ENCODE data around the gene HOXA5.

HOXA5 gene

DNA sequence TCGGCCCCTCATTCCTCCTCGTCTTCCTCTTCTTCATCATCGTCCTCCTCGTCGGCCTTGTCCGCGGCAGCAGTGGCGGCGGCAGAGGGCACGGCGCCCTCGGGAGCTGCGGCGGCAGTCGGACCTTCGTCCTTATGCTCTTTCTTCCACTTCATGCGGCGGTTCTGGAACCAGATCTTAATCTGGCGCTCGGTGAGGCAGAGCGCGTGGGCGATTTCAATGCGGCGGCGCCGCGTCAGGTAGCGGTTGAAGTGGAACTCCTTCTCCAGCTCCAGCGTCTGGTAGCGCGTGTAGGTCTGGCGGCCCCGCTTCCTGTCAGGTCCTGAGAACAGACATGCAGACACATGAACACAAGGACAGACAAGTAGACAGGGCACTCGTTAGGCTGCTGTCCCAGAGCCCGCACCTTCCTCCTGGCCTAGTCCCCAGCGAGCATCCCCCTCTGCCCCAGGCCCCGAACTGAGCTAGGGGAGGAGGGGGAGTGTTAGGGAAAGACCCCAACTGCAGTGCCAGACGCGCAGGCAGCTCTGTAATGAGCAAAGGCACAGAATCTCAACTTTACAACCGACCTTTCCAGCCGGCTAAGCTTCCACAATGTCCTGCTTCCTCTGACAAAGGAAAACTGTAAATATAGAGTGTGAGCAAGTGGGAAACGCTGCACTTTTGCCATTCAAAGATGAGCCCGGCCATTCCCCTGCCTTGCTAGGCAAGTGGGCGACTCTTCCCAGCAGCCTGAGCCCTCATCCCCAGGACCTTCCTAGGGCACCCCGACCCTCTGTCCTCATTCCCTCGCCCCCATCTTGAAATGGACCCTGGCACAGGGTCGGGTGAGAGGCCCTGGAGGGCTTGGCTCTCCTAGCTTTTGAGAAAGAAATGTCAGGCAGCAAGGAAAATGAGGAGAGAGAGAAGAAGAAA is 11.7 kb upstream of the HOXA5 start:
- H3K9ac ChIP-seq = no peak overlapping the region
- no peaks in the 10 kb centered on the region for H3K4me1 ChIP-seq
- no peak overlapping the region for H2AFZ ChIP-seq
- TF ChIP-seq, protein P1, sequence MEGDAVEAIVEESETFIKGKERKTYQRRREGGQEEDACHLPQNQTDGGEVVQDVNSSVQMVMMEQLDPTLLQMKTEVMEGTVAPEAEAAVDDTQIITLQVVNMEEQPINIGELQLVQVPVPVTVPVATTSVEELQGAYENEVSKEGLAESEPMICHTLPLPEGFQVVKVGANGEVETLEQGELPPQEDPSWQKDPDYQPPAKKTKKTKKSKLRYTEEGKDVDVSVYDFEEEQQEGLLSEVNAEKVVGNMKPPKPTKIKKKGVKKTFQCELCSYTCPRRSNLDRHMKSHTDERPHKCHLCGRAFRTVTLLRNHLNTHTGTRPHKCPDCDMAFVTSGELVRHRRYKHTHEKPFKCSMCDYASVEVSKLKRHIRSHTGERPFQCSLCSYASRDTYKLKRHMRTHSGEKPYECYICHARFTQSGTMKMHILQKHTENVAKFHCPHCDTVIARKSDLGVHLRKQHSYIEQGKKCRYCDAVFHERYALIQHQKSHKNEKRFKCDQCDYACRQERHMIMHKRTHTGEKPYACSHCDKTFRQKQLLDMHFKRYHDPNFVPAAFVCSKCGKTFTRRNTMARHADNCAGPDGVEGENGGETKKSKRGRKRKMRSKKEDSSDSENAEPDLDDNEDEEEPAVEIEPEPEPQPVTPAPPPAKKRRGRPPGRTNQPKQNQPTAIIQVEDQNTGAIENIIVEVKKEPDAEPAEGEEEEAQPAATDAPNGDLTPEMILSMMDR (IDR thresholded peaks at IDR 0.05) = no peak
- no peaks in the 10 kb centered on the region for H3K79me2 ChIP-seq
- H3K36me3 ChIP-seq (ENCODE audit: control insufficient read depth, insufficient read depth, low read length) = no peaks in the 10 kb centered on the region
- no peaks in the 10 kb centered on the region for H3K9me3 ChIP-seq (ENCODE audit: control insufficient read depth, low read length)
- H3K27me3 ChIP-seq (ENCODE audit: control insufficient read depth, insufficient read depth, low read length) = peaks cover 32% of the 10 kb centered on the region
- H3K4me3 ChIP-seq (ENCODE audit: low read depth, low read length) = peak overlapping the region; percentile 38
- peak overlapping the region; percentile 65 for H3K4me2 ChIP-seq (ENCODE audit: low read length)
- H3K27ac ChIP-seq = no peak overlapping the region

DNA sequence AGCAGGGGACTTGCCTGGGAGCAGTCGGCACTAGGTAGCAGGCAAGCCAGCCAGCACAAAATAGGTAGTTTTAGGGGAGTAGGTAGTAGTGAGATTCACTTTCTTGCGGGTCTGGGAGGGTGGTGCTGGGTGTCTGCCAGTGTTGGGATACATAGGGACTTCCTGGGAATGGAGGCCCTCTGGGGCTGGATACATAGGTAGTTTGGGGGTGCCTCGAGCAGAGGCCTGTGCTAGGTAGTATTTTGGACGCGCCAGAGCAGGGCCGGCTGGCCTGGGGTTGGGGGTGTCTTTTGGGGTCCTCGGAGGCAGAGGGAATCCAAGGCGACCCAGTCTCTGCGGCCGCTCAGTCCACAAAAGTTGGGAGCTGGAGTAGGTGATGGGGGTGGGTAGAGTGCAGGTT is 10.9 kb upstream of the HOXA5 start:
- H3K27ac ChIP-seq = no peak overlapping the region
- TF ChIP-seq, protein P1 (IDR thresholded peaks at IDR 0.05) = no peak
- no peak overlapping the region for H2AFZ ChIP-seq
- no peaks in the 10 kb centered on the region for H3K9me3 ChIP-seq (ENCODE audit: control insufficient read depth, low read length)
- H3K4me2 ChIP-seq (ENCODE audit: low read length) = no peak overlapping the region
- H3K4me1 ChIP-seq = no peaks in the 10 kb centered on the region
- H3K79me2 ChIP-seq = no peaks in the 10 kb centered on the region
- no peak overlapping the region for H3K9ac ChIP-seq
- no peaks in the 10 kb centered on the region for H3K36me3 ChIP-seq (ENCODE audit: control insufficient read depth, insufficient read depth, low read length)
- H3K4me3 ChIP-seq (ENCODE audit: low read depth, low read length) = no peak overlapping the region
- peaks cover 28% of the 10 kb centered on the region for H3K27me3 ChIP-seq (ENCODE audit: control insufficient read depth, insufficient read depth, low read length)

GRCh38 chr7:27153526-27153925 is 10.0 kb upstream of the HOXA5 start:
- TF ChIP-seq, protein P1 (IDR thresholded peaks at IDR 0.05) = no peak
- Histone ChIP-seq H3K9ac (no peak overlapping the region), H3K9me3 (ENCODE audit: control insufficient read depth, low read length) (no peaks in the 10 kb centered on the region), H3K4me1 (no peaks in the 10 kb centered on the region), H3K27ac (no peak overlapping the region), H3K27me3 (ENCODE audit: control insufficient read depth, insufficient read depth, low read length) (peaks cover 25% of the 10 kb centered on the region), H3K79me2 (no peaks in the 10 kb centered on the region), H3K4me3 (ENCODE audit: low read depth, low read length) (no peak overlapping the region), H3K36me3 (ENCODE audit: control insufficient read depth, insufficient read depth, low read length) (no peaks in the 10 kb centered on the region), H2AFZ (no peak overlapping the region), H3K4me2 (ENCODE audit: low read length) (no peak overlapping the region)

DNA sequence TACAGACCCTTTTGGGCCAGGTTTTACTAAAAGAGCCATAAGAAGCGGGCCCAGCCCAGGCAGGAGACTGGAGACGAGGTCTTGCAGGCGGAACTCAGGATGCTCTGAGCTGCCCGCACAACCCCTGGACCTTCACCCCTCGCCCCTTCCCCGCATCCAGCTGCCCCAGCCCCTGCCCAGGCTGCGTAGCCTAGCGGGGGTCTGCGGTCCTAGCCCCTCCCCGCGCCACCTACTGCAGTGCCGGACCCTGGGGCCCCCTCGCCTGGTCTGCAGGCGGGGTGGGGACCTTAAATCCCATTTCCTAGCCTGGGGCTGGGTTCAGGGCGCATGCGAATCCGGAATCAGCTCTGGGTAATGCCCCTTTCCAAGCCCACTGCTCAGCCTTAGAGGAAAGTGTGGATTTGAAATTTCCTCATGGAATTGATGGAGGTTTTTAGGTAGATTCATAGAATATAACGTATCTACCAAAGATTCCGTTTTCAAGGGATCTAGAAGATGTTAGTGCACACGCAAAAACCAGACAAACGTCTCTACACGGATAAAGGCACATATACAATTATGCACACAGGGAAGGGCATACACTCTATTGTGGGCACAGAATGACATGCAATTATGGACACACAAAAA is 9.4 kb upstream of the HOXA5 start:
- Histone ChIP-seq H3K4me2 (ENCODE audit: low read length) (no peak overlapping the region), H3K36me3 (ENCODE audit: control insufficient read depth, insufficient read depth, low read length) (no peaks in the 10 kb centered on the region), H3K27ac (no peak overlapping the region), H3K4me3 (ENCODE audit: low read depth, low read length) (no peak overlapping the region), H2AFZ (no peak overlapping the region), H3K79me2 (no peaks in the 10 kb centered on the region), H3K27me3 (ENCODE audit: control insufficient read depth, insufficient read depth, low read length) (peaks cover 23% of the 10 kb centered on the region), H3K9me3 (ENCODE audit: control insufficient read depth, low read length) (no peaks in the 10 kb centered on the region), H3K4me1 (no peaks in the 10 kb centered on the region), H3K9ac (no peak overlapping the region)
- TF ChIP-seq, protein P1 (IDR thresholded peaks at IDR 0.05) = no peak

Measured in parathyroid adenoma (tissue), 2 donors.